Stimulated activated naive CD8-positive, alpha-beta T cell treated with anti-CD3 and anti-CD28 coated beads, Interleukin-15, Interleukin-2, amounts not matched to agents 100 U/mL and 50 U/mL, for 24 hours (primary cell): ENCODE results near the gene THEMIS.
"Not testable (repeated sequence)": the region's sequence is repeated elsewhere in the genome, so short reads cannot be mapped to it uniquely, and the experiment has no call there.

Experiments
- ATAC-seq: fragments of 150-1000 bp; cut with Tn5 transposase; one replicate; pipeline ENCODE4 v1.10.0; 2021
- DNase-seq: peaks from one replicate; pipeline ENCODE4 v3.0.0; 2021

The THEMIS gene

GRCh38 chr6:127900935-127901334 is at the start of gene THEMIS:
Gene THEMIS, minus strand, starts transcription at chr6:127901058. Its CDS starts 126 bp downstream, at chr6:127900932.
- DNase-seq: peak; percentile 51
- ATAC-seq: peak; percentile 62

- DNase-seq (no peak), ATAC-seq (no peak)
These were observed 48.4 kb upstream of the THEMIS start for GRCh38 chr6:127949251-127949650.

- no peak for DNase-seq
- ATAC-seq: peak; percentile 7
These were observed 45.5 kb upstream of the THEMIS start for GRCh38 chr6:127946388-127946787.

GRCh38 chr6:127945434-127946097 is 44.7 kb upstream of the THEMIS start:
- DNase-seq: no peak
- ATAC-seq: peak; percentile 70

- no peak for ATAC-seq
- DNase-seq: no peak
These were observed 40.4 kb upstream of the THEMIS start for GRCh38 chr6:127941228-127941627.

GRCh38 chr6:127939442-127940066 is 38.7 kb upstream of the THEMIS start:
- ATAC-seq: no peak
- DNase-seq: no peak

GRCh38 chr6:127938701-127939100 is 37.8 kb upstream of the THEMIS start:
- ATAC-seq: no peak
- no peak for DNase-seq

GRCh38 chr6:127937747-127938146 is 36.9 kb upstream of the THEMIS start:
- no peak for ATAC-seq
- DNase-seq: no peak

GRCh38 chr6:127937102-127937501 is 36.2 kb upstream of the THEMIS start:
- no peak for DNase-seq

GRCh38 chr6:127934956-127935355 is 34.1 kb upstream of the THEMIS start:
- ATAC-seq (no peak), DNase-seq (no peak)

More at GRCh38 chr6:127937102-127937501, 36.2 kb upstream of the THEMIS start:
- ATAC-seq: no peak

GRCh38 chr6:127933852-127934840 is 33.3 kb upstream of the THEMIS start:
- ATAC-seq (peak; percentile 69), DNase-seq (no peak)

- DNase-seq (no peak), ATAC-seq (peak; percentile 60)
These were observed 32.3 kb upstream of the THEMIS start for GRCh38 chr6:127933137-127933536.

- ATAC-seq (no peak), DNase-seq (no peak)
These were observed 31.9 kb upstream of the THEMIS start for GRCh38 chr6:127932708-127933107.

- DNase-seq, ATAC-seq: not testable (repeated sequence)
These were observed 25.6 kb upstream of the THEMIS start for GRCh38 chr6:127926441-127926840.

GRCh38 chr6:127924440-127924839 is 23.6 kb upstream of the THEMIS start:
- ATAC-seq (peak; percentile 86), DNase-seq (no peak)

GRCh38 chr6:127924031-127924430 is 23.2 kb upstream of the THEMIS start:
- DNase-seq: no peak

GRCh38 chr6:127923135-127923534 is 22.3 kb upstream of the THEMIS start:
- no peak for ATAC-seq

More at GRCh38 chr6:127924031-127924430, 23.2 kb upstream of the THEMIS start:
- peak; percentile 37 for ATAC-seq

GRCh38 chr6:127921982-127922381 is 21.1 kb upstream of the THEMIS start:
- no peak for DNase-seq
- no peak for ATAC-seq

More at GRCh38 chr6:127923135-127923534, 22.3 kb upstream of the THEMIS start:
- no peak for DNase-seq

GRCh38 chr6:127920804-127921203 is 19.9 kb upstream of the THEMIS start:
- DNase-seq: no peak
- ATAC-seq: no peak

- ATAC-seq (peak; percentile 63), DNase-seq (no peak)
These were observed 17.9 kb upstream of the THEMIS start for GRCh38 chr6:127918506-127919427.

- ATAC-seq (no peak), DNase-seq (no peak)
These were observed 16.9 kb upstream of the THEMIS start for GRCh38 chr6:127917766-127918165.
